A549 (cell line): ENCODE measurements around the gene FMNL3. TPM values are rescaled to one million over a fixed set of nuclear protein-coding genes. Genes with fewer than 3 reads are reported as not detected.

Experiments
- ATAC-seq, 2 experiments: fragments of 200-7000 bp in 1 of 2; fragments of >200 bp in 1 of 2; cut with Nextera tagmentation in 1 of 2; cut with Tn5 transposase in 1 of 2; 3 replicates each; pipeline versions ENCODE4 v1.8.0 to v1.9.1; 2018 to 2020; ENCODE audit warnings: mild to moderate bottlenecking in 1 of 2, moderate library complexity in 1 of 2
- CTCF ChIA-PET: fragments of 300-600 bp; sonication (Branson Sonifier 250); formaldehyde crosslinking; extraction: SDS; loops from one replicate; lab custom pipeline; 2021; ENCODE audit warnings: antibody characterized with exemption, inconsistent platforms; lab: Yijun Ruan, JAX
- POLR2A ChIA-PET: fragments of 350-600 bp; formaldehyde crosslinking; extraction: SDS; loops from one replicate; lab custom pipeline; 2021; ENCODE audit warnings: antibody characterized with exemption, inconsistent platforms; lab: Yijun Ruan, JAX
- DNase-seq, 2 experiments: peaks; one replicate each; pipeline versions ENCODE4 v3.0.0 to v3.0.0-alpha.2; 2011 to 2016; ENCODE audit warnings: low read depth in 1 of 2, low spot score in 1 of 2
- FAIRE-seq: peaks from 2 replicates; lab custom pipeline; 2011; peaks lifted over from hg19 to GRCh38; lab: Jason Lieb, UNC
- H3K27ac ChIP-seq, 2 experiments: fragments of >200 bp; sonication (Bioruptor Twin); formaldehyde crosslinking; 3 replicates each; pipeline ENCODE4 v1.5.1; 2016 to 2017
- H3K4me1 ChIP-seq: fragments of >200 bp; sonication (Bioruptor Twin); formaldehyde crosslinking; 3 replicates; pipeline ENCODE4 v1.6.1; 2016
- H3K4me2 ChIP-seq: fragments of >200 bp; sonication (Bioruptor Twin); formaldehyde crosslinking; 3 replicates; pipeline ENCODE4 v1.6.1; 2016
- H3K4me3 ChIP-seq: fragments of >200 bp; sonication (Bioruptor Twin); formaldehyde crosslinking; 3 replicates; pipeline ENCODE4 v1.5.1; 2016
- H3K9me3 ChIP-seq: fragments of >200 bp; sonication (Bioruptor Twin); formaldehyde crosslinking; 3 replicates; pipeline ENCODE4 v1.6.1; 2016
- BCL3 ChIP-seq: fragments of >200 bp; sonication (Bioruptor Twin); formaldehyde crosslinking; IDR thresholded peaks from 3 replicates; pipeline ENCODE4 v1.6.1; 2016
- BHLHE40 ChIP-seq: IDR thresholded peaks from 2 replicates; pipeline ENCODE4 v1.6.1; 2012; ENCODE audit warnings: low read depth, low read length, inconsistent platforms
- CBX2 ChIP-seq: fragments of 200-600 bp; sonication (generic); IDR thresholded peaks from 2 replicates; pipeline ENCODE4 v1.6.1; 2016; ENCODE audit warnings: low read depth, mild to moderate bottlenecking, borderline replicate concordance
- CBX8 ChIP-seq: fragments of 200-600 bp; sonication (generic); IDR thresholded peaks from 2 replicates; pipeline ENCODE4 v1.6.1; 2016
- CHD2 ChIP-seq: fragments of 150-350 bp; IDR thresholded peaks from 2 replicates; pipeline ENCODE4 v1.6.1; 2014; ENCODE audit warnings: low read length; ENCODE audit not compliant: partially characterized antibody
- CHD4 ChIP-seq: fragments of 200-600 bp; sonication (generic); IDR thresholded peaks from 2 replicates; pipeline ENCODE4 v1.6.1; 2016; ENCODE audit warnings: antibody characterized with exemption, mild to moderate bottlenecking, borderline replicate concordance
- CTCF ChIP-seq: fragments of >200 bp; sonication (Bioruptor Twin); formaldehyde crosslinking; IDR thresholded peaks from 3 replicates; pipeline ENCODE4 v1.5.1; 2016
- E2F6 ChIP-seq: IDR thresholded peaks from 2 replicates; pipeline ENCODE4 v1.6.1; 2012; ENCODE audit warnings: low read depth, borderline replicate concordance
- ESRRA ChIP-seq: fragments of 150-350 bp; IDR thresholded peaks from 2 replicates; pipeline ENCODE4 v1.6.1; 2014; ENCODE audit warnings: mild to moderate bottlenecking, low read length, borderline replicate concordance
- HOXA7 ChIP-seq: fragments of 250-450 bp; sonication (Bioruptor Pico); IDR thresholded peaks from 2 replicates; pipeline ENCODE4 v1.5.0; 2020; ENCODE audit warnings: mild to moderate bottlenecking, moderate library complexity
- HOXB5 ChIP-seq: fragments of 250-450 bp; sonication (Bioruptor Pico); IDR thresholded peaks from 2 replicates; pipeline ENCODE4 v1.5.0; 2020; ENCODE audit warnings: mild to moderate bottlenecking, moderate library complexity
- KDM1A ChIP-seq: fragments of 200-600 bp; sonication (generic); IDR thresholded peaks from 2 replicates; pipeline ENCODE4 v1.6.1; 2016; ENCODE audit warnings: low read depth, mild to moderate bottlenecking
- KDM5A ChIP-seq: fragments of 200-600 bp; sonication (generic); IDR thresholded peaks from 2 replicates; pipeline ENCODE4 v1.6.1; 2016; ENCODE audit warnings: antibody characterized with exemption, mild to moderate bottlenecking
- MAX ChIP-seq: IDR thresholded peaks from 2 replicates; pipeline ENCODE4 v1.6.1; 2012
- NR3C1 ChIP-seq: fragments of >200 bp; sonication (Bioruptor Twin); formaldehyde crosslinking; IDR thresholded peaks from 3 replicates; pipeline ENCODE4 v1.6.1; 2017
- POLR2A ChIP-seq: IDR thresholded peaks from 2 replicates; pipeline ENCODE4 v1.6.1; 2012; ENCODE audit warnings: mild to moderate bottlenecking, low read length
- RARB ChIP-seq: fragments of 250-450 bp; sonication (Bioruptor Pico); IDR thresholded peaks from 2 replicates; pipeline ENCODE4 v1.8.0; 2021; ENCODE audit warnings: mild to moderate bottlenecking, moderate library complexity
- RFX5 ChIP-seq: fragments of 450-650 bp; IDR thresholded peaks from 2 replicates; pipeline ENCODE4 v1.7.1; 2014; ENCODE audit warnings: antibody characterized with exemption, mild to moderate bottlenecking, moderate library complexity
- RNF2 ChIP-seq: fragments of 200-600 bp; sonication (generic); IDR thresholded peaks from 2 replicates; pipeline ENCODE4 v1.6.1; 2016; ENCODE audit warnings: low read depth, mild to moderate bottlenecking, antibody characterized with exemption, moderate library complexity, borderline replicate concordance
- TFCP2L1 ChIP-seq: fragments of 250-450 bp; sonication (Bioruptor Pico); IDR thresholded peaks from 2 replicates; pipeline ENCODE4 v1.5.0; 2021; ENCODE audit warnings: mild to moderate bottlenecking
- TP53 ChIP-seq: fragments of 250-450 bp; sonication (Bioruptor Pico); IDR thresholded peaks from 2 replicates; pipeline ENCODE4 v1.5.0; 2021; ENCODE audit warnings: mild to moderate bottlenecking, moderate library complexity
- USF2 ChIP-seq: fragments of 450-650 bp; IDR thresholded peaks from 2 replicates; pipeline ENCODE4 v1.6.1; 2014; ENCODE audit warnings: antibody characterized with exemption
- ZC3H11A ChIP-seq: fragments of 450-650 bp; IDR thresholded peaks from 2 replicates; pipeline ENCODE4 v1.6.1; 2014; ENCODE audit warnings: antibody characterized with exemption, mild to moderate bottlenecking
- ZFP36 ChIP-seq: fragments of 450-650 bp; IDR thresholded peaks from 2 replicates; pipeline ENCODE4 v1.6.1; 2014; ENCODE audit warnings: borderline replicate concordance; ENCODE audit not compliant: partially characterized antibody
- ZNF302 ChIP-seq: fragments of 250-450 bp; sonication (Bioruptor Pico); IDR thresholded peaks from 2 replicates; pipeline ENCODE4 v1.9.0; 2021; ENCODE audit warnings: inconsistent platforms, mild to moderate bottlenecking, moderate library complexity
- ZSCAN20 ChIP-seq: fragments of 250-450 bp; sonication (Bioruptor Pico); IDR thresholded peaks from 2 replicates; pipeline ENCODE4 v1.8.0; 2022; ENCODE audit warnings: mild to moderate bottlenecking, moderate library complexity
- WGBS: methylation state at CpG from one replicate; pipeline ENCODE4 v1.1.6; 2017; ENCODE audit errors: missing lambda C conversion rate; 5-methylcytosine and 5-hydroxymethylcytosine counted together
- polyA plus RNA-seq, 4 experiments: library from polyadenylated mRNA; depleted of rRNA in 3 of 4; stranded (reverse); fragments of >200 nt; fragmentation: RNase III in 1 of 4; extraction: RNeasy Plus Mini Kit Qiagen cat#74134 plus additional on column Dnase treatment in 1 of 4; gene quantifications; 2 replicates in 3 of 4; 3 replicates in 1 of 4; pipeline ENCODE4 v1.2.3, GENCODE V29; 2011 to 2017

The FMNL3 gene
- polyA plus RNA-seq, 2 of the 4 experiments (the other 2 are of a cell fraction): 1.7 TPM

- ChIA-PET POLR2A (no interaction called here), CTCF (interaction anchor here (0.6 to 3.7 kb wide), 8 partner anchors 9 to 268 kb away, joined by 3 to 23 read pairs (median 4); partner anchors contain the start of gene PRPF40B)
- no peak overlapping the region for H3K4me2 ChIP-seq
- no peak overlapping the region for H3K27ac ChIP-seq
- ATAC-seq (no peak), FAIRE-seq (no peak), DNase-seq (no peak)
- no peak overlapping the region for H3K4me3 ChIP-seq
- H3K9me3 ChIP-seq: no peaks in the 10 kb centered on the region
- 94% methylated on average over 8 of the region's 8 CpGs for WGBS
- no peaks in the 10 kb centered on the region for H3K4me1 ChIP-seq
- TF ChIP-seq ZNF302 (no peak), RARB (CRISPR knock-in tag) (no peak), TFCP2L1 (CRISPR knock-in tag) (no peak), MAX (no peak), HOXB5 (CRISPR knock-in tag) (no peak), TP53 (CRISPR knock-in tag) (no peak), POLR2A (no peak), ESRRA (no peak), RFX5 (no peak), CBX2 (no peak), CTCF (no peak), KDM5A (no peak)
Measured at GRCh38 chr12:49632986-49633702, 74.1 kb downstream of the FMNL3 start.

DNA sequence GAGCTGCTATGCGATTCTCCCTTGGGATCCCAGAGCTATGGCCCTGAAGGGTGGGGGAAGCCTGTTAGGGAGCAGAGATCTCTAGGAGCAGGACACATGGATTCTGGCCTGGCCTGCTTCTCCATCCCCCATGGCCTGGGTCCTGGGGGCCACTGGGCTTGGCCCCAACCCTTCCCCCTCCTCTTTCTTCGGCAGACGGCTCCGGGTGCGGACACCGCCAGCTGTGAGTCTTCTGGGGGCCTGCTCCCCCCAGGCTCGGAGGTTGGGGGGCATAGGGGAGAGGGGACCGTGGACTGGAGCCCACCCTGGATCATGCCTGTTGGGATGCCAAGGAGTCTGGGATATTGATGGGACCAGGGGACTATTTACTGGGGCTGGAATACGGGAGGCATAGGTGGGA lies 74.8 kb downstream of the FMNL3 start:
- Histone ChIP-seq H3K4me3 (no peak overlapping the region), H3K9me3 (no peaks in the 10 kb centered on the region), H3K4me1 (peaks cover 7% of the 10 kb centered on the region), H3K27ac (no peak overlapping the region), H3K4me2 (no peak overlapping the region)
- ATAC-seq (no peak), DNase-seq (no peak), FAIRE-seq (no peak)
- ChIA-PET POLR2A (no interaction called here), CTCF (interaction anchor here (0.8 to 3.7 kb wide), 4 partner anchors 9 to 207 kb away, joined by 3 to 23 read pairs (median 6); partner anchors contain the start of gene PRPF40B)
- 92% methylated on average over 9 of the region's 9 CpGs for WGBS
- TF ChIP-seq CBX8: no peak
- TF ChIP-seq ZSCAN20 (CRISPR knock-in tag): no peak
- TF ChIP-seq ZFP36: no peak
- no peak for TF ChIP-seq TP53 (CRISPR knock-in tag)
- TF ChIP-seq RNF2: no peak
- TF ChIP-seq CHD4: no peak
- no peak for TF ChIP-seq BCL3

DNA sequence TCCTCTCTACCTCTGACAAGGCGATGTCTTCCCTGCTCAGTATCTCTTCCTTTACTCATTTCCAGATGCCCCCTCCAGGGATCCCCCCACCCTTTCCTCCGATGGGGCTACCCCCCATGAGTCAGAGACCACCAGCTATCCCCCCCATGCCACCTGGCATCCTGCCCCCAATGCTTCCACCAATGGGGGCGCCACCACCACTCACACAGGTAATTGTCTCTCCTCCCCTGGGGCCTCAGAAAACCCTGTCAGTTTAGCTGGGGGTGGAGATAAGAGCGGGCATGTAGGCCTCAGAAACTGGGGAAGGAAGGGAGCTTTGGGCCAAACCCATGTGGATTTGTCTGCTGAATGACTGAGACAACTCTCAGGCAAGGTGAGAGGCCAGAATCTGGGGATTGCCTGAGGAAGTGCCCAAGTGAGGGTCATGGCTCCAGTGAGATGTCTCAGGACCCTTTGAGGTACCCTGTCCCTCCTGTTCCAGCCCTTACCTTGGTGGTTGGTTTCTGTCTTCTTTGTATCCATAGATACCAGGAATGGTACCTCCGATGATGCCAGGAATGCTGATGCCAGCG lies 75.8 kb downstream of the FMNL3 start:
- no peaks in the 10 kb centered on the region for H3K9me3 ChIP-seq
- no peak for ATAC-seq

More for the DNA sequence above, 75.8 kb downstream of the FMNL3 start:
- FAIRE-seq (no peak), DNase-seq (no peak)
- Histone ChIP-seq H3K27ac (no peak overlapping the region), H3K4me3 (no peak overlapping the region), H3K4me2 (no peak overlapping the region), H3K4me1 (peaks cover 12% of the 10 kb centered on the region)
- no peak for TF ChIP-seq NR3C1
- TF ChIP-seq HOXA7 (CRISPR knock-in tag): no peak
- no peak for TF ChIP-seq RARB (CRISPR knock-in tag)
- no peak for TF ChIP-seq CHD2
- TF ChIP-seq RNF2: no peak
- TF ChIP-seq BHLHE40: no peak
- no peak for TF ChIP-seq E2F6
- no peak for TF ChIP-seq CTCF
- TF ChIP-seq USF2: no peak
- TF ChIP-seq ZC3H11A: no peak
- no peak for TF ChIP-seq TP53 (CRISPR knock-in tag)
- no peak for TF ChIP-seq KDM1A
- ChIA-PET CTCF (interaction anchor here (0.5 to 3.7 kb wide), 6 partner anchors 7 to 337 kb away, joined by 3 to 23 read pairs (median 6); partner anchors contain the start of gene PRPF40B), POLR2A (no interaction called here)
- WGBS: 85% methylated on average over 5 of the region's 6 CpGs
